Panc1 (cell line): ENCODE measurements around the gene CYB5D1.

Experiments
- POLR2AphosphoS5 ChIP-seq: IDR thresholded peaks from 2 replicates; pipeline ENCODE4 v1.6.1; 2012; ENCODE audit warnings: mild to moderate bottlenecking, low read depth, low read length, moderate library complexity
- SIN3A ChIP-seq: IDR thresholded peaks from 2 replicates; pipeline ENCODE4 v1.6.1; 2012; ENCODE audit warnings: low read depth, mild to moderate bottlenecking, low read length, moderate library complexity, borderline replicate concordance; ENCODE audit not compliant: insufficient read depth
- TCF7L2 ChIP-seq: IDR thresholded peaks from 2 replicates; pipeline ENCODE4 v1.6.1; 2011; ENCODE audit warnings: mild to moderate bottlenecking, low read depth, low read length, inconsistent platforms
- TF ChIP-seq, protein P1 (sequence below): fragments of 450-650 bp; IDR thresholded peaks from 2 replicates; pipeline ENCODE4 v1.5.1; 2017; ENCODE audit warnings: mild to moderate bottlenecking
- TF ChIP-seq, protein P2 (sequence below), 2 experiments: IDR thresholded peaks; 2 replicates each; pipeline ENCODE4 v1.6.1; 2011 to 2012; ENCODE audit warnings: low read depth in 2 of 2, control low read depth in 1 of 2, low read length in 1 of 2, mild to moderate bottlenecking in 1 of 2, moderate library complexity in 1 of 2; ENCODE audit not compliant: insufficient read depth in 1 of 2

DNA sequence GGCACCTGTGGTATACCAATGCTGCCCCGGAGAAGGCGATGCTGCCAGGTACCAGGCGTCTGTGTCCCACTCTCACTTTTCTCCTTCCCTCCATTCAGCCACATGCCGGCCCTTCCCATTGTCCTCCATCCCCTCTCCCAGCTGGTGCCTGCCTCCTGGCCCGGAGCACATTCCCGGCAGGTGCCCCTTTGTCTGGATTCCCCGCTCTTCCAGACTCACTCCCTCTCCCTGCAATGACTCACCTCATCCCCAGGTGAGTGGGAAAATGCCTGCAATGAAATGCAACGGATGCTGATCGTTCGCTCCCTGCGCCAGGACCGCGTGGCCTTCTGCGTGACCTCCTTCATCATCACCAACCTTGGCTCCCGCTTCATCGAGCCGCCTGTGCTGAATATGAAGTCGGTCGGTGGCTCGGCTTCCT, 34.2 kb upstream of the CYB5D1 start:
- TF ChIP-seq, protein P1, sequence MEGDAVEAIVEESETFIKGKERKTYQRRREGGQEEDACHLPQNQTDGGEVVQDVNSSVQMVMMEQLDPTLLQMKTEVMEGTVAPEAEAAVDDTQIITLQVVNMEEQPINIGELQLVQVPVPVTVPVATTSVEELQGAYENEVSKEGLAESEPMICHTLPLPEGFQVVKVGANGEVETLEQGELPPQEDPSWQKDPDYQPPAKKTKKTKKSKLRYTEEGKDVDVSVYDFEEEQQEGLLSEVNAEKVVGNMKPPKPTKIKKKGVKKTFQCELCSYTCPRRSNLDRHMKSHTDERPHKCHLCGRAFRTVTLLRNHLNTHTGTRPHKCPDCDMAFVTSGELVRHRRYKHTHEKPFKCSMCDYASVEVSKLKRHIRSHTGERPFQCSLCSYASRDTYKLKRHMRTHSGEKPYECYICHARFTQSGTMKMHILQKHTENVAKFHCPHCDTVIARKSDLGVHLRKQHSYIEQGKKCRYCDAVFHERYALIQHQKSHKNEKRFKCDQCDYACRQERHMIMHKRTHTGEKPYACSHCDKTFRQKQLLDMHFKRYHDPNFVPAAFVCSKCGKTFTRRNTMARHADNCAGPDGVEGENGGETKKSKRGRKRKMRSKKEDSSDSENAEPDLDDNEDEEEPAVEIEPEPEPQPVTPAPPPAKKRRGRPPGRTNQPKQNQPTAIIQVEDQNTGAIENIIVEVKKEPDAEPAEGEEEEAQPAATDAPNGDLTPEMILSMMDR, result no peak
- TF ChIP-seq, protein P2, sequence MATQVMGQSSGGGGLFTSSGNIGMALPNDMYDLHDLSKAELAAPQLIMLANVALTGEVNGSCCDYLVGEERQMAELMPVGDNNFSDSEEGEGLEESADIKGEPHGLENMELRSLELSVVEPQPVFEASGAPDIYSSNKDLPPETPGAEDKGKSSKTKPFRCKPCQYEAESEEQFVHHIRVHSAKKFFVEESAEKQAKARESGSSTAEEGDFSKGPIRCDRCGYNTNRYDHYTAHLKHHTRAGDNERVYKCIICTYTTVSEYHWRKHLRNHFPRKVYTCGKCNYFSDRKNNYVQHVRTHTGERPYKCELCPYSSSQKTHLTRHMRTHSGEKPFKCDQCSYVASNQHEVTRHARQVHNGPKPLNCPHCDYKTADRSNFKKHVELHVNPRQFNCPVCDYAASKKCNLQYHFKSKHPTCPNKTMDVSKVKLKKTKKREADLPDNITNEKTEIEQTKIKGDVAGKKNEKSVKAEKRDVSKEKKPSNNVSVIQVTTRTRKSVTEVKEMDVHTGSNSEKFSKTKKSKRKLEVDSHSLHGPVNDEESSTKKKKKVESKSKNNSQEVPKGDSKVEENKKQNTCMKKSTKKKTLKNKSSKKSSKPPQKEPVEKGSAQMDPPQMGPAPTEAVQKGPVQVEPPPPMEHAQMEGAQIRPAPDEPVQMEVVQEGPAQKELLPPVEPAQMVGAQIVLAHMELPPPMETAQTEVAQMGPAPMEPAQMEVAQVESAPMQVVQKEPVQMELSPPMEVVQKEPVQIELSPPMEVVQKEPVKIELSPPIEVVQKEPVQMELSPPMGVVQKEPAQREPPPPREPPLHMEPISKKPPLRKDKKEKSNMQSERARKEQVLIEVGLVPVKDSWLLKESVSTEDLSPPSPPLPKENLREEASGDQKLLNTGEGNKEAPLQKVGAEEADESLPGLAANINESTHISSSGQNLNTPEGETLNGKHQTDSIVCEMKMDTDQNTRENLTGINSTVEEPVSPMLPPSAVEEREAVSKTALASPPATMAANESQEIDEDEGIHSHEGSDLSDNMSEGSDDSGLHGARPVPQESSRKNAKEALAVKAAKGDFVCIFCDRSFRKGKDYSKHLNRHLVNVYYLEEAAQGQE (IDR thresholded peaks at IDR 0.05; ENCODE audit: insufficient read depth in 1 of 2, low read depth in 2 of 2, low read length in 1 of 2), result no peak
- TF ChIP-seq SIN3A (no peak), TCF7L2 (no peak), POLR2AphosphoS5 (no peak)
